G401 (cell line): ENCODE measurements around the gene INTS15. TPM values are rescaled to one million over a fixed set of nuclear protein-coding genes. Genes with fewer than 3 reads are reported as not detected.

Experiments
- DNase-seq: peaks from one replicate; pipeline ENCODE4 v3.0.0-alpha.2; 2015; ENCODE audit warnings: low spot score
- in situ Hi-C: cut with HindIII; loops from 2 replicates; pipeline ENCODE4 v1.10.0; 2016; ENCODE audit warnings: low sequenced_read_pairs, mixed read lengths
- total RNA-seq: library from RNA; depleted of rRNA; stranded (reverse); fragments of >200 nt; shearing (Covaris generic); gene quantifications from 2 replicates; pipeline ENCODE4 v1.2.3, GENCODE V29; 2014; rRNA removed

INTS15 gene
- 24.5 and 33.1 TPM in 2 replicates for total RNA-seq

DNA sequence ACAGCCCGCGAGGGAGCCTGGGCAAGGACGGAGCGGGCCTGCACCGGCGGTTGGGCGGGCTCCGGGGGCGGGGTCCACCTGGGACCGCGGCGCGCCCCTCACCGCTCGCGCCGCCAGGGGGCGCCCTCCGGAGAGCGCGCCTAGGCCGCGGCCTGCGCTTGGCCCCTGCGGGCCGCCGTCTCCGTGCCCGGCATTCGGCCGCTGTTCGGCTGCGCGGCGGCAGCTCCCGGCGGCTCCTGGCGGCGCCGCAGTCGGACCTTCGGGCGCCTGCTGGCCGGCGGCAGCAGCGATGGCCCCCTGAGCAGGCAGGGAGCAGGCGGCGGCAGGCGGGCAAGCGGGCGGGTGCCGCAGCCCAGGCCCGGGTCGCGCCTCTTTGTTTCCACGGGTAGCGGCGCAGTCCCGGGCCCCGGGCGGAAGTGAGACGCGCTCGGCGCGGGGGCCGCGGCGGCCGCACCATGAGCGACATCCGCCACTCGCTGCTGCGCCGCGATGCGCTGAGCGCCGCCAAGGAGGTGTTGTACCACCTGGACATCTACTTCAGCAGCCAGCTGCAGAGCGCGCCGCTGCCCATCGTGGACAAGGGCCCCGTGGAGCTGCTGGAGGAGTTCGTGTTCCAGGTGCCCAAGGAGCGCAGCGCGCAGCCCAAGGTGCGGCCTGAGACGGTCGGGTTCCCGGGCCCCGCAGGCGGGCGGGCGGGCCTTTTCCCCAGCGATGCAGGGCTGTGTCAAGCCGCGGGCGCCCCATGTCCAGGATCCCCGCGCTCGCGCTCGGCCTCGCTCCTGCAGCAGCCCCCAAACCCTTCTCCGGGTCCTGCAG is at the start of gene INTS15:
Gene INTS15, plus strand, starts transcription at position 193 of the 816 bp plus-strand sequence. Its CDS starts 263 bp downstream, at position 456.
- peak; percentile 62 for DNase-seq
- in situ Hi-C loops: no loop called here

DNA sequence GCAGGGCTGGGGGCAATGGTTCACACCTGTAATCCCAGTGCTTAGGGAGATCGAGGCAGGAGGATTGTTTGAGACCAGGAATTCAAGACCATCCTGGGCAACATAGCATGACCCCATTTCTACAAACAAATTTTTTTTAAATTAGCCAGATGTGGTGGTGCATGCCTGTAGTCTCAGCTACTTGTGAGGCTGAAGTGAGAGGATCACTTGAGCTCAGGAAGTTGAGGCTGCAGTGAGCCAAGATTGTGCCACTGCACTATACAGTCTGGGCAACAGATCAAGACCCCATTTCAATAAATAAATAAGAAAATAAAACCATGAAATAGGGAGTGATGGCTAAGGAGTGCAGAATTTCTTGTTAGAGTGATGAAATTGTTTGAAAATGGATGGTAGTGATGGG is 47.5 kb upstream of the INTS15 start:
- no peak for DNase-seq
- in situ Hi-C loops: no loop called here

DNA sequence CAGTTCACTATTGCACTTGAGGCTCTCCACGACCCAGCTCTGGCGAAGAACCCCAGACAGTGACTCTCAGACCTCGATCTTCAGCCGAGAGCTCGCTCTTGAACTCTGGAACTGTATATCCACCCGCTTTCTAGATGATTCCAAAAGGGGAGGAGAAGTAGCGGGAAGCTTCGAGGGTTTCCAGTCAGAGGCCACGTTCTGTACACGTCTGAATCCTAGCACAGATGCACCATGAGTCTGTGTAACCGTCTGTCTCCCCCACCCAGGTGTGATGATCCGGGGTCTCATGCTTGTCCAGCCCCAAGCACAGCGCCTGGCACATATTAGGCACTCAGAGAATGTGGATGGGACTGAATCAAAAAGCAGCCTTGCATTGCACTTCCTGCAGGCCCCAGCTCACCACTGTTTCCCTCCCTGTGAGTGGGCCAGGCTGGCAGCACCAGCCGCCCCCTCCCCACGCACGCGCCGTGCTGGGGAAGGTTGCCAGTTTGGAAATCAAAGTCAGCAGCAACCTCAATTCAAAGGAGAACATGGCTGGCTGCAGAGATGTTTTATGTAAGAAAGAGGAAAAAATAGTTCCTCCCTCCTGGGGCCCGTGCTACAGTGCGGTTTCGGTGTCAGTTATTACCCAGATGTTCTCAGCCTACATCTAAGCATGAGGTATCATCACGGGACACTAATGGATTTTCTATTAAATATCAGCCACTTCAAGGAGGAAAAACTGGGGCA is 44.3 kb upstream of the INTS15 start:
- in situ Hi-C loops: no loop called here
- DNase-seq: no peak

DNA sequence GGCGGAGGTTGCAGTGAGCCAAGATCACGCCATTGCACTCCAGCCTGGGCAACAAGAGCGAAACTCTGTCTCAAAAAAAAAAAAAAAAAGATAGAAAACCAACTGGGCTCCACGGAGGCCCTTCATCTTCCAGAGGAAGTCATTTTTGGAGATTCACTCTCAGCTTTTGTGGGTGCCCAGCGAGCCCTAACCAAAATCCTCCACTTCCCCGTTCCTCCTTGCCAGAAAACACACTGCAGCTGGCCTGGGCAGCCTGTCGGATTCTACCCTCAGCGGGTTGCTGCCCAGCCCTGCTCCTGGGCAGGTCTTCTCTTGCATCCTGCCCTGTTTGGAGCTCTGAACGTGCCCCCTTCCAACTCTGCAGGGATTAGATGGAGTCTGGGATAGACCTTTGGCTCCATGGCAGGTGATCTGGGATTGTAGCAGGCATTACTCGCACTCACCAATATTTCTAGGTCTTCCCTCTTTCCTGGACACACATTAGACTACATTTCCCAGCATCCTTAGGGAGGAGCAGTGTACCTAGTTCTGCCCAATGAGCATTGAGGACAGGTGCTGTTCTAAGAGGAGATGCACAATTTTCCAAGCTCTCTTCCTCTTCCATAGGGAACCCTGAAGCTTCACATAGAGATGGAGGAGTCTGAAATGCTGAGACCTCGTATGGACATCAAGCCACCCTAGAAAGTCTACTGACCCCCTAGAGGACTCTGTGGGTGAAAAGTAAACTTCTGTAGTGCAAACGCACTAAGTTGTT is 43.1 kb upstream of the INTS15 start:
- in situ Hi-C loops: no loop called here
- DNase-seq: no peak

DNA sequence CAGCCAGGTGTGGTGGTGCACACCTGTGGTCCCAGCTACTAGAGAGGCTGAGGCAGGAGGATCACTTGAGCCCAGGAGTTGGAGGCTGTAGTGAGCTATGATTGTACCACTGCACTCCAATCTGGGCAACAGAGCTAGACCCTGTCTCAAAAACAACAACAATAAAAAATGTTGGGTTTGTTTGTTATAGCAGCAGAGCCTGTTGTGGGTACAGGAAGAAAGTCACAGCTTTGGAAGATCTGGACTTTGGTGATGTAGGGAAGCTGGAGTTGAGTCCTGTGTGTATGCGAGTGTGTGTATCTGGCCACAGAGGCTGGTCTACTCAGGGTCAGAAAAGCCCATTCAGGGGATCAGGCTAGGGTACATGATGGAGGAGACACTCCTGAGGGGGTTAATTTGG is 42.4 kb upstream of the INTS15 start:
- no peak for DNase-seq
- in situ Hi-C loops: no loop called here

DNA sequence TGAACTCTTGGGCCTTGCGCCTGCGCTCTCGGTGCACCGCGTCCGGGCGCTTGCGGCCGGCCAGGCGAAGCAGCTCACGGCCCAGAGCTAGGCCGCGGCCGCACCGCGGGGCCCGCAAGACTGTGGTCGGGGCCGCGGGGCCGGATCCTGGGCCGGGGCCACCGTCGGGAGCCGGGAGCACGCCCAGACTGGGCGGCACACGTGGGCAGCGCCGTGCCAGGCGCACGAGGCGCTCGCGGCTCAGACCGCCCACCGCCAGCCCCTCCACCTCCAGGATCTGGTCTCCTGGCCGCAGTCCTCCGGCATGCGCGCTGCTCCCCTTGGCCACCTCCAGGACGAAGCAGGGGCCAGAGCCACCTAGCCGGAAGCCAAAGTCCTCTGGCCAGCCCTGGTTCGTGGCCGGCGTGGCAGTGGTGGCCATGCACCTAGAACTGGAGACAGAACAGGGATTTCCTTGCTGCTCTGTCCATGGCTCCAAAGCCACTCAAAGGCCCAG is 38.8 kb upstream of the INTS15 start, which contains the start of gene GRID2IP:
Gene GRID2IP, minus strand, starts transcription at position 446 of the 496 bp plus-strand sequence. Its CDS starts 25 bp downstream, at position 421.
- DNase-seq: no peak
- in situ Hi-C loops: no loop called here

DNA sequence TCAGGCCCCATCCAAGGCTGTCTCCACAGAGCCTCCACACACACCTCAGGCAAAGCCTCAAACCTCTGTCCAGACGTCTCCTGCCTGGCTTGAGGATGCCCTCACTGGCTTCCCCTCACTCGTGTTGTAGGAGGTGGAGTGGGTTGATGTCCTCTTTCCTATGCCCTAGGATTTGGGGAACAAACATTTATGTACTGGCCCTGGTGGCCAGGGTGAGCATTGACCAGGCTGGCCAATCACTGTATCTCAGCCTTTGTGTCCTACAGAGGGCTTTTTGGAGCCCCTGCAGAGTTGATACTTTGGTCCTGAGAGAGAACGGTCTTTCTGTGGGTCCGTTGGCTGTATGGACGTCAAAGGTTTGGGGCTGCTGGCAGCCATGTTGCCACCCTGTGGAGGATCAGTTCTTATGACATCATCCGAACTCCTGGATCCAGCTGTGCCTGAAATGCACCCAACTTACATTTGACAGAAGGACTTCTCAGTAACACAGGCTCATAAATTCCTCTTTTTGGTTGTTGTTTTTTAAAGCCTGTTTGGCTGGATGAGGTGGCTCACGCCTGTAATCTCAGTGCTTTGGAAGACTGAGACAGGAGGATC is 36.3 kb upstream of the INTS15 start:
- DNase-seq: no peak
- in situ Hi-C loops: no loop called here

DNA sequence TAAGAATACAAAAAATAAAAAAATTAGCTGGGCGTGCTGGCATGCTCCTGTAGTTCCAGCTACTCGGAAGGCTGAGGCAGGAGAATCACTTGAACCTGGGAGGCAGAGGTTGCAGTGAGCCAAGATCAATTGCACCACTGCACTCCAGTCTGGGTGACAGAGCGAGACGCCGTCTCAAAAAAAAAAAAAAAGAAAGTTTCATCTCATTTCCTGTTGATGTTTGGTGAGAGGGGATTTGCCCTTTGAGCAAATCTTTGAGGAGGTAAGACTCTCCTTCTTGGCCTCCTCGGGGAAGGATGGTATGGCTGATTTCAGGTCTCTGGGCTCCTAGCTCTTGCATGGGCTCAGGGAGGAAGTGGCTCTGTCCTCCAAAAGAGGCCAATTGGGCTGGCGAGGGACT is 35.0 kb upstream of the INTS15 start:
- no peak for DNase-seq
- in situ Hi-C loops: no loop called here

DNA sequence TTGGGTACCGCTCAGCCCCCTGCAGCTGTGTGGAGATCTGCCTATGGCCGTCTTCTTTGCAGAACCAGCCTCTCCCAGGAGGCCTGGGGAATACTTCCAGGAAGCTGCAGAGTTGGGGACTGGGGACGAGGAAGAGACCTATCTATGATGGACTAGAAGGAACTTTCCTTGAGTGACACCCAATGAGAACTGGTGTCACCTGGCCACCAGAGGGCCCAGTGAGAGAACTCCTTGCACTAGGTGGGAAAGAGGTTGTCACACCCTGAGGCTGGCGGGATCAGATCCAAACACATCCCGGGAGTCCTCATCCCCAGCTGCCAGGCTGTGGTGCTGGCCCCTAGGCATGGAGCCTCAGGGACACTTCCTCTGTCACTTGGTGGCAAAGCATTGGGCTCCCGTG is 33.6 kb upstream of the INTS15 start:
- in situ Hi-C loops: no loop called here
- no peak for DNase-seq

DNA sequence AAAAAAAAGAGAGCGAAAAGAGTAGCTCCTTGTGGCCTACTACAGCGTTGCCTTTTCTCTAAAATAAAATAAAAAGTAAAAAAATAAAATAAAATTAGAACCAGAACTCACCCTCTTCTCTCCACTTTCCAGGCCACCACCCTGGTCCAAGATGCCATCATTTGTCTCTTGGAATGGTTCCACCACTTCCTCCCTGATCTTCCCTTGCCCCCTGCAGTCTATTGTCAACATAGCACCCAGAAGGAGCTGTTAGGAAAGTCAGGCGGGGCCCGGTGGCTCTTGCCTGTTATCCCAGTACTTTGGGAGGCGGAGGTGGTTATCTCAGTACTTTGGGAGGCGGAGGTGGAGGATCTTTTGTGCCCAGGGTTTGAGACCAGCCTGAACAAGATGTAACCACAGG is 31.0 kb upstream of the INTS15 start:
- DNase-seq: no peak
- in situ Hi-C loops: no loop called here

DNA sequence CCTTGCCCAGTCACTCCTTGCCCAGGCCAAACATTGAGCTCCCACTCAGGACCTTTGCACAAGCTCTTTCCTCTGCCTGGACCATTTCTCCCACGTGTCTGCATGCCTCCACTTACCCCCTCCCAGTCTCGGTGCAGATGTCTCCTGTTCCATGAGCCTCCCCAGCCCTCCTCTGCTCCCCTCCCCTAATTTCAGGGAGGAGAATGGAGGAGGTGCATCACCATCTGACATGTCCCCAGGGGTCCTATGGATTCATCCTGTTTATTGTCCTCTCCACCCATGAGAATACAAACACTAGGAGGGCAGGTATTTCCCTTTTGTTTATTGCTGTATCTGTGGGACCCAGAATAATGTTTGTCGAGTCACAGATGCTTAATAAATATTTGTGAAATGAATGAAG is 29.9 kb upstream of the INTS15 start:
- in situ Hi-C loops: no loop called here
- DNase-seq: no peak

DNA sequence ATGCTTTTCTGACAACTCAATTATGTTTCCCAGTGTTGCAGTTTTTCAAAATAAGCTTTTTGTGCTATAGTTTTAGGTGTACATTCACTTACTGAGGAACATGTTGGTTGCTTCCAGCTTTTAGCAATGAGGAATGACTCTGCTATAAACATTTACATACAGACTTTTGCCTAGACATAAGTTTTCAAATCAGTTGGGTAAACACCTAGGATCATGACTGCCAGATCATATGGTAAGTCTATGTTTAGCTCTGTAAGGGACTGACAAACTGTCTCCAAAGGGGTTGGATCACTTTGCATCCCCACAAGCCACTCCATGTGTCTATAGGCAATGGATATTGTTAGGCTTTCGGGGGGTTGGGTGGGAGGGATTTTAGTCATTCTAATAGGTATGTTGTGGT is 27.7 kb upstream of the INTS15 start:
- DNase-seq: no peak
- in situ Hi-C loops: no loop called here

DNA sequence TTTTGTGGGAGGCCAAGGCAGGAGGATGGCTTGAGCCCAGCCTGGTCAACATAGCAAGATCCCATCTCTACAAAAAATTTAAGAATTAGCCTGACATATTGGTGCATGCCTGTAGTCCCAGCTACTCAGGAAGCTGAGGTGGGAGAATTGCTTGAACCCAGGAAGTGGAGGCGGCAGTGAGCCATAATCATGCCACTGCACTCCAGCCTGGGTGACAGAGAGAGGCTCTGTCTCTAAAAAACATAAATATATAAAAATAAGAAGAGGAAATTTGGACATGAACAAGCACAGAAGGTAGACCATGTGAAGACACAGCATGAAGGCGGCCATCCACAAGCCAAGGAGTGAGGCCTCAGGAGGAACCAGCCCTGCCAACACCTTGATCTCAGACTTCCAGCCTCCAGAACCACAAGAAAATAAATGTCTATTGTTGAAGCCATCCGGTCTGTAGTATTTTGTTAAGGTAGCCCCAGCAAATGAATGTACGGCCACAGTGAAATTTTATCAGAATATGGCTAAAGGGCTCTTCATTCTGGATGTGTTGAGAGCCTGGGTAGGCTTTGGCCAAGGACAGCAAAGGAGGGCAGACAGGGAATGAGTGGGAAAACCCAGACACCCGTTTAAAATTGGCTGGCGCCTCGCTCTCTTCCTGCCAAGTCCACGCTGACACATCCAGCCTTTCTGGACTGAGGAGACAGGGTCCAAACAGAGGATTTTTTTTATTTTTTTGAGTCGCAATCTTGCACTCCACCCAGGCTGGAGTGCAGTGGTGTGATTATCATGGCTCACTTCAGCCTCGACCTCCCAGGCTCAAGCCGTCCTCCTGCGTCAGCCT is 25.7 kb upstream of the INTS15 start:
- in situ Hi-C loops: no loop called here
- DNase-seq: peak; percentile 95

DNA sequence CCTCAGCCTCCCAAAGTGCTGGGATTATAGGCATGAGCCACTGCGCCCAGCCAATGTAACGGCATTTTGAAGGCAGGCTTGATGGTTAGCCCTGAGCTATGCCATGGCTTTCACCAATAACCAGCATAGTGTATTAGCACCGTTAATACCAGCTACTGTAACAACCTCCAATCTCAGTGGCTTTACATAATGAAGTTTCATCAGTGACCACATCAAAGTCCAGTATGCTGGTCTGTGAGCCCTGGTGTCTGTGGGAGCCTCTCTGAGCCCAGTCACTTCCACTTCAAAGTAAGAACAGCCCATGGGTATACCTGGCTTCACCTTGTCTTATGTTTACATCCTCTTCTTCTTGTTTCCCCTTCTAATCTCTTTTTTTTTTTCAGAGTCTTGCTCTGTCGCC is 24.2 kb upstream of the INTS15 start:
- no peak for DNase-seq
- in situ Hi-C loops: no loop called here

DNA sequence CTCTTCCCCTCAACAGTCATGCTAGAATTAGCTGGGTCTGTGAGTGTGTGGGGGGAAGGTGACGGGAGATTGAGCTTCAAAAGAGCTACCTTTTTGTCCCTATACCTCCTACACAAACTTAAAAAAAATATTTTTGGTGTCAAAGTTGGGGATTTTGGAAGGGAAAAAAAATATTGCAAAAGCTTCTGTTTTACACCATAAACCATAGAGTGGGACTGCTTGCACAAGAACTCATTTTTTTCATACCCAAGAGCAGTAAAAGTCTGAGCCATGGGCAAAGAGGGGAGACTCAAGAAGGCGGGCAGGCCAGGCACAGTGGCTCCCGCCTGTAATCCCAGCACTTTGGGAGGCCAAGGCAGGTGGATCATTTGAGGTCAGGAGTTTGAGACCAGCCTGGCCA is 21.9 kb upstream of the INTS15 start:
- in situ Hi-C loops: no loop called here
- no peak for DNase-seq

DNA sequence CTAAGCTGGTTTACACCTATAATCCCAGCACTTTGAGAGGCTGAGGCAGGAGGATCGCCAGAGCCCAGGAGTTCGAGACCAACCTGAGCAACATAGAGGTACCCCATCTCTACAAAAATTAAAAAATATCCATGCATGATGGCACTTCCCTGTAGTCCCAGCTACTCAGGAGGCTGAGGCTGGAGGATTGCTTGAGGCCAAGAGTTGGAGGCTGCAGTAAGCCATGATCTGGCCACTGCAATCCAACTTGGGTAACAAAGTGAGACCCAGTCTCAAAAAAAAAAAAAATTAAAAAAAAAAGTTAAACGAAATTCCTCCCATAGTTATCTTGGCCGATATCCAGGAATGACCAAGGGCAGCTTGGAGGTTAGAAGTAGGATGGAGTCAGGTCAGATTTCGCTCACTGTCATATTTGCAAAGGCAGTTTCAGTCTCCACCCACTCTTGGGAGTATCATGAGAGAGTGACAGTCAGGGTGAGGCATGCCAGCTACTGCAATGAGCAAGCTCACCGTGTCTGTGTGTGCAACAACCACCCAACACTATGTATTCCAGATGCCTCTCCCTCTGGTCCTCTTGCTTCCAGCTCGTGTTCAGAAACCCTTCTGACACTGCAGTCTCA is 18.6 kb upstream of the INTS15 start:
- in situ Hi-C loops: no loop called here
- DNase-seq: no peak

DNA sequence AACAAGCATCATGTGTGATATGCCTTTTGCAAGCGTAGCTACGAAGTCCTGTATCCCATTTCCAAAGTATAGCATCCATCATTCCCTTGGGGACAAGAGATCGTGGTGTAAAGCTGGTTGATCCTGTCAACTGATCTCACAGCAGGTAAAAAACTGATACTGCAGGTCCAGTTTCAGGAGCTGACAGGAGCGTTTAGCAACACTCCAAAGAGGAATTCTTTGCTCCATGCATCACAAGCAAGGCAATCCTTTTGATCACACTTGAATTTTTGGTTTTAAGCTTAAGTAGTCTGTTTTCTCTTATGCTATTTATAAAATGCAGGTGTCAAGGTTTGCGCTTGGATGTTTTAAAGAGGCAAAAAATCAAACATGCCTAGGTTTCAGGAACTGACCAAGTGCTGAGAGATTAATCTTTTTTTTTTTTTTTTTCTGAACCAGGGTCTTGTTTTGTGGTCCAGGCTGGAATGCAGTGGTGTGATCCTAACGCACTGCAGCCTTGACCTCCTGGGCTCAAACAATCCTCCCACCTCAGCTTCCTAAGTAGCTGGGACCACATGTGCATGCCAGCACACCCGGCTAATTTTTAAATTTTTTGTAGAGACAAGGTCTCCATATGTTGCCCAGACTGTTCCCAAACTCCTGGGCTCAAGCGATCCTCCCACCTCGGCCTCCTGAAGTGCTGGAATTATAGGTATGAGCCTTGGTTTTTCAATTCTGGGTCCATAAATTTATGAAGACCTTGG is 14.4 kb upstream of the INTS15 start:
- no peak for DNase-seq
- in situ Hi-C loops: no loop called here
